Loucy (cell line): ENCODE measurements around the gene DLGAP4.
"Not testable (repeated sequence)": the region's sequence is repeated elsewhere in the genome, so short reads cannot be mapped to it uniquely, and the experiment has no call there.

ENCODE experiments used
- H2AFZ ChIP-seq: fragments of 200-600 bp; sonication (generic); 2 replicates; pipeline ENCODE4 v1.6.0; 2016; ENCODE audit warnings: antibody characterized with exemption, mild to moderate bottlenecking, low read length, moderate library complexity
- H3F3A ChIP-seq: fragments of 200-600 bp; 2 replicates; pipeline ENCODE4 v1.6.0; 2016; ENCODE audit warnings: antibody characterized with exemption, low read depth, mild to moderate bottlenecking
- H3K27me3 ChIP-seq: fragments of 200-600 bp; sonication (generic); 2 replicates; pipeline ENCODE4 v1.6.1; 2014; ENCODE audit warnings: low read length, mild to moderate bottlenecking; ENCODE audit not compliant: insufficient read depth, poor library complexity, severe bottlenecking
- H3K36me3 ChIP-seq: fragments of 200-600 bp; sonication (generic); 2 replicates; pipeline ENCODE4 v1.6.1; 2016; ENCODE audit warnings: low read length; ENCODE audit not compliant: insufficient read depth
- H3K4me1 ChIP-seq: fragments of 200-600 bp; sonication (generic); 2 replicates; pipeline ENCODE4 v1.5.1; 2014; ENCODE audit warnings: low read length, mild to moderate bottlenecking; ENCODE audit not compliant: insufficient read depth, poor library complexity, severe bottlenecking
- H3K4me2 ChIP-seq: fragments of 200-600 bp; sonication (generic); 2 replicates; pipeline ENCODE4 v1.6.0; 2014; ENCODE audit warnings: antibody characterized with exemption, low read length, low read depth, mild to moderate bottlenecking; ENCODE audit not compliant: poor library complexity, severe bottlenecking
- H3K4me3 ChIP-seq: fragments of 200-600 bp; sonication (generic); 2 replicates; pipeline ENCODE4 v1.5.1; 2014; ENCODE audit warnings: low read length, mild to moderate bottlenecking, mixed read lengths; ENCODE audit not compliant: poor library complexity, severe bottlenecking
- H3K79me2 ChIP-seq: fragments of 200-600 bp; sonication (generic); 2 replicates; pipeline ENCODE4 v1.6.1; 2014; ENCODE audit warnings: low read length; ENCODE audit not compliant: insufficient read depth
- H3K9ac ChIP-seq: fragments of 200-600 bp; sonication (generic); 2 replicates; pipeline ENCODE4 v1.6.0; 2014; ENCODE audit warnings: mild to moderate bottlenecking, low read depth, low read length, moderate library complexity; ENCODE audit not compliant: poor library complexity, severe bottlenecking
- H3K9me2 ChIP-seq: fragments of 200-600 bp; sonication (generic); replicated peaks from 2 replicates; pipeline ENCODE4 v1.6.1; 2016; ENCODE audit warnings: low read depth, low read length, mixed read lengths
- H3K9me3 ChIP-seq: fragments of 200-600 bp; sonication (generic); 2 replicates; pipeline ENCODE4 v1.6.1; 2014; ENCODE audit warnings: mild to moderate bottlenecking, antibody characterized with exemption, low read length, low read depth; ENCODE audit not compliant: insufficient read depth
- H4K20me1 ChIP-seq: fragments of 200-600 bp; sonication (generic); 2 replicates; pipeline ENCODE4 v1.6.0; 2014; ENCODE audit warnings: antibody characterized with exemption, low read length, mild to moderate bottlenecking; ENCODE audit not compliant: insufficient read depth, poor library complexity, severe bottlenecking
- CTCF ChIP-seq: fragments of 200-600 bp; sonication (generic); conservative IDR thresholded peaks from 2 replicates; pipeline ENCODE4 v1.5.1; 2014; ENCODE audit warnings: mild to moderate bottlenecking, antibody characterized with exemption, low read length
- EZH2phosphoT487 ChIP-seq: fragments of 200-600 bp; IDR thresholded peaks from 2 replicates; pipeline ENCODE4 v1.6.1; 2018; ENCODE audit warnings: antibody characterized with exemption, mild to moderate bottlenecking, moderate library complexity, borderline replicate concordance

Gene DLGAP4

GRCh38 chr20:36473164-36473563 is 167.0 kb downstream of the DLGAP4 start:
- no peaks in the 10 kb centered on the region for H3K9me3 ChIP-seq
- no peak overlapping the region for H3K4me2 ChIP-seq
- H3K27me3 ChIP-seq = no peaks in the 10 kb centered on the region
- peaks cover 48% of the 10 kb centered on the region for H3K79me2 ChIP-seq
- no peak overlapping the region for H2AFZ ChIP-seq
- TF ChIP-seq CTCF (no peak), EZH2phosphoT487 (no peak)
- no peak overlapping the region for H3K4me3 ChIP-seq
- no peak overlapping the region for H3K9ac ChIP-seq
- no peaks in the 10 kb centered on the region for H3K9me2 ChIP-seq
- peaks cover 22% of the 10 kb centered on the region for H3K4me1 ChIP-seq
- H4K20me1 ChIP-seq = peaks cover 11% of the 10 kb centered on the region
- H3F3A ChIP-seq = no peaks in the 10 kb centered on the region
- H3K36me3 ChIP-seq = no peaks in the 10 kb centered on the region

- peaks cover 12% of the 10 kb centered on the region for H3K4me1 ChIP-seq
- peaks cover 5% of the 10 kb centered on the region for H4K20me1 ChIP-seq
- H3K4me3 ChIP-seq = no peak overlapping the region
- H2AFZ ChIP-seq = no peak overlapping the region
- no peak overlapping the region for H3K4me2 ChIP-seq
- no peaks in the 10 kb centered on the region for H3K9me3 ChIP-seq
- no peaks in the 10 kb centered on the region for H3K9me2 ChIP-seq
- no peaks in the 10 kb centered on the region for H3K27me3 ChIP-seq
- H3K79me2 ChIP-seq = peaks cover 39% of the 10 kb centered on the region; the same call in 1 of the 2 replicates
- no peak overlapping the region for H3K9ac ChIP-seq
- H3K36me3 ChIP-seq = no peaks in the 10 kb centered on the region
- H3F3A ChIP-seq = no peaks in the 10 kb centered on the region
- no peak for TF ChIP-seq EZH2phosphoT487
- no peak for TF ChIP-seq CTCF
Measured at GRCh38 chr20:36474563-36474962, 168.4 kb downstream of the DLGAP4 start.

DNA sequence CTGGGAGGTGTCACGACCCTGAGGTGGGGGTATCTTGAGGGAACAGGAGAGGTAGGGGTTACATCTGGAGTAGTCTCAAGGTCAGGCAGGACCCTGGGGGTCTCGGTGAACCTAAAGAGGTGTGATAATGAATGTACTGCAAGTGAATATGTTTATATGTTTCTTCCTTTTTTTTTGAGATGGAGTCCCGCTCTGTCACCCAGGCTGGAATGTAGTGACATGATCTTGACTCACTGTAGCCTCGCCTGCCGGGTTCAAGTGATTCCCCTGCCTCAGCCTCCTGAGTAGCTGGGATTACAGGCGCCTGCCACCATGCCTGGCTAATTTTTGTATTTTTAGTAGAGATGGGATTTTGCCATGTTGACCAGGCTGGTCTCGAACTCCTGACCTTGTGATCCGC is 168.9 kb downstream of the DLGAP4 start:
- Histone ChIP-seq H3K79me2 (peaks cover 34% of the 10 kb centered on the region; the same call in 1 of the 2 replicates), H3K4me1 (peaks cover 12% of the 10 kb centered on the region)
- H3K4me2 ChIP-seq, H3K4me3 ChIP-seq, H3K9me3 ChIP-seq, H3F3A ChIP-seq, H4K20me1 ChIP-seq, H2AFZ ChIP-seq, H3K9ac ChIP-seq, H3K9me2 ChIP-seq, H3K36me3 ChIP-seq, H3K27me3 ChIP-seq: not testable (repeated sequence)

GRCh38 chr20:36477475-36477874 is 171.3 kb downstream of the DLGAP4 start:
- H3K9me2 ChIP-seq = no peaks in the 10 kb centered on the region
- H3F3A ChIP-seq = no peaks in the 10 kb centered on the region
- no peaks in the 10 kb centered on the region for H3K36me3 ChIP-seq

More at GRCh38 chr20:36477475-36477874, 171.3 kb downstream of the DLGAP4 start:
- no peak overlapping the region for H3K9ac ChIP-seq
- H2AFZ ChIP-seq = no peak overlapping the region
- peaks cover 4% of the 10 kb centered on the region for H4K20me1 ChIP-seq
- no peak overlapping the region for H3K4me3 ChIP-seq
- H3K4me1 ChIP-seq = peaks cover 5% of the 10 kb centered on the region
- no peaks in the 10 kb centered on the region for H3K9me3 ChIP-seq
- TF ChIP-seq EZH2phosphoT487 (no peak), CTCF (no peak)
- no peak overlapping the region for H3K4me2 ChIP-seq
- no peaks in the 10 kb centered on the region for H3K27me3 ChIP-seq
- peaks cover 32% of the 10 kb centered on the region; the same call in 1 of the 2 replicates for H3K79me2 ChIP-seq
